Neuronal stem cell (in vitro differentiated cells): ENCODE data around the gene GOLGA6L2. TPM values are rescaled to one million over a fixed set of nuclear protein-coding genes. Genes with fewer than 3 reads are reported as not detected.

Experiments used
- DNase-seq: peaks from one replicate; pipeline ENCODE4 v3.0.0-alpha.2; 2013; ENCODE audit warnings: low spot score
- H2AFZ ChIP-seq: one replicate; pipeline ENCODE4 v1.6.1; 2013; ENCODE audit warnings: mild to moderate bottlenecking, low read length, inconsistent platforms
- H2AK5ac ChIP-seq: 2 replicates; pipeline ENCODE4 v1.6.1; 2013; ENCODE audit warnings: low read depth, mild to moderate bottlenecking, inconsistent platforms, low read length, moderate library complexity, mixed read lengths
- H2BK120ac ChIP-seq: 2 replicates; pipeline ENCODE4 v1.6.1; 2013; ENCODE audit warnings: low read depth, mild to moderate bottlenecking, inconsistent platforms, low read length, moderate library complexity, mixed read lengths
- H2BK12ac ChIP-seq: one replicate; pipeline ENCODE4 v1.6.1; 2013; ENCODE audit warnings: low read length, inconsistent platforms
- H2BK15ac ChIP-seq: 2 replicates; pipeline ENCODE4 v1.6.1; 2013; ENCODE audit warnings: mild to moderate bottlenecking, low read length, inconsistent platforms, mixed read lengths
- H2BK5ac ChIP-seq: one replicate; pipeline ENCODE4 v1.6.1; 2013; ENCODE audit warnings: inconsistent platforms, mild to moderate bottlenecking, low read length, moderate library complexity
- H3K14ac ChIP-seq: one replicate; pipeline ENCODE4 v1.6.1; 2013; ENCODE audit warnings: low read length, inconsistent platforms
- H3K18ac ChIP-seq: 2 replicates; pipeline ENCODE4 v1.6.1; 2013; ENCODE audit warnings: low read length, inconsistent platforms
- H3K23ac ChIP-seq: 2 replicates; pipeline ENCODE4 v1.6.1; 2013; ENCODE audit warnings: low read depth, mild to moderate bottlenecking, mixed read lengths, low read length, inconsistent platforms; ENCODE audit not compliant: poor library complexity
- H3K27ac ChIP-seq: replicated peaks from 3 replicates; pipeline ENCODE4 v1.5.1; 2013; ENCODE audit warnings: low read length, inconsistent platforms
- H3K27me3 ChIP-seq, 3 experiments: 2 replicates each; pipeline ENCODE4 v1.6.1; 2013; ENCODE audit warnings: low read length in 3 of 3, mild to moderate bottlenecking in 2 of 3, inconsistent platforms in 1 of 3, low read depth in 1 of 3, mixed read lengths in 1 of 3, moderate library complexity in 1 of 3; ENCODE audit not compliant: control insufficient read depth in 3 of 3, insufficient read depth in 3 of 3
- H3K36me3 ChIP-seq, 2 donors: replicated peaks in 1 of 2; 2 replicates each; pipeline ENCODE4 v1.6.1; 2013; ENCODE audit warnings: low read length in 2 of 2; ENCODE audit not compliant: control insufficient read depth in 2 of 2, insufficient read depth in 2 of 2
- H3K4ac ChIP-seq: 2 replicates; pipeline ENCODE4 v1.6.1; 2013; ENCODE audit warnings: inconsistent platforms, mild to moderate bottlenecking, low read length, moderate library complexity
- H3K4me1 ChIP-seq, 2 donors: 1 replicate in 1 of 2; 2 replicates in 1 of 2; pipeline ENCODE4 v1.6.1; 2013; ENCODE audit warnings: low read length in 2 of 2, low read depth in 1 of 2; ENCODE audit not compliant: control insufficient read depth in 2 of 2, insufficient read depth in 1 of 2
- H3K4me2 ChIP-seq: one replicate; pipeline ENCODE4 v1.6.1; 2013; ENCODE audit warnings: mild to moderate bottlenecking, low read length, inconsistent platforms; ENCODE audit not compliant: insufficient read depth, poor library complexity, severe bottlenecking
- H3K4me3 ChIP-seq, 2 donors: 2 replicates each; pipeline ENCODE4 v1.5.1; 2013; ENCODE audit warnings: low read length in 2 of 2, mild to moderate bottlenecking in 2 of 2, inconsistent platforms in 1 of 2, moderate library complexity in 1 of 2
- H3K79me1 ChIP-seq: one replicate; pipeline ENCODE4 v1.6.1; 2013; ENCODE audit warnings: low read depth, mild to moderate bottlenecking, inconsistent platforms, low read length, moderate library complexity
- H3K9ac ChIP-seq: one replicate; pipeline ENCODE4 v1.6.1; 2013; ENCODE audit warnings: mild to moderate bottlenecking, low read depth, low read length, inconsistent platforms; ENCODE audit not compliant: poor library complexity
- H3K9me3 ChIP-seq, 2 donors: replicated peaks in 1 of 2; 2 replicates each; pipeline versions ENCODE3 to v1.6.1; 2013; ENCODE audit warnings: low read length in 2 of 2, mild to moderate bottlenecking in 2 of 2, inconsistent platforms in 1 of 2, low read depth in 1 of 2, mixed read lengths in 1 of 2, moderate library complexity in 1 of 2; ENCODE audit not compliant: control insufficient read depth in 2 of 2, insufficient read depth in 1 of 2
- H4K8ac ChIP-seq: one replicate; pipeline ENCODE4 v1.6.1; 2013; ENCODE audit warnings: low read depth, mild to moderate bottlenecking, inconsistent platforms, low read length, moderate library complexity
- H4K91ac ChIP-seq: one replicate; pipeline ENCODE4 v1.6.1; 2013; ENCODE audit warnings: low read length, low read depth, mild to moderate bottlenecking, inconsistent platforms; ENCODE audit not compliant: poor library complexity
- WGBS, 2 donors: extraction: QIAGEN DNeasy Blood & Tissue Kit; methylation state at CpG; one replicate each; pipeline ENCODE4 v1.1.7; 2013; ENCODE audit warnings: missing lambda C conversion rate in 2 of 2, mixed read lengths in 1 of 2; ENCODE audit not compliant: insufficient read length in 2 of 2, insufficient replicate concordance in 1 of 2; ENCODE audit errors: extremely low coverage in 2 of 2; 5-methylcytosine and 5-hydroxymethylcytosine counted together
- polyA plus RNA-seq, 2 experiments: library from polyadenylated mRNA; stranded (reverse); fragments of 200-250 nt; gene quantifications; one replicate each; pipeline ENCODE4 v1.2.3, GENCODE V29; 2013

GOLGA6L2 gene, protein sequence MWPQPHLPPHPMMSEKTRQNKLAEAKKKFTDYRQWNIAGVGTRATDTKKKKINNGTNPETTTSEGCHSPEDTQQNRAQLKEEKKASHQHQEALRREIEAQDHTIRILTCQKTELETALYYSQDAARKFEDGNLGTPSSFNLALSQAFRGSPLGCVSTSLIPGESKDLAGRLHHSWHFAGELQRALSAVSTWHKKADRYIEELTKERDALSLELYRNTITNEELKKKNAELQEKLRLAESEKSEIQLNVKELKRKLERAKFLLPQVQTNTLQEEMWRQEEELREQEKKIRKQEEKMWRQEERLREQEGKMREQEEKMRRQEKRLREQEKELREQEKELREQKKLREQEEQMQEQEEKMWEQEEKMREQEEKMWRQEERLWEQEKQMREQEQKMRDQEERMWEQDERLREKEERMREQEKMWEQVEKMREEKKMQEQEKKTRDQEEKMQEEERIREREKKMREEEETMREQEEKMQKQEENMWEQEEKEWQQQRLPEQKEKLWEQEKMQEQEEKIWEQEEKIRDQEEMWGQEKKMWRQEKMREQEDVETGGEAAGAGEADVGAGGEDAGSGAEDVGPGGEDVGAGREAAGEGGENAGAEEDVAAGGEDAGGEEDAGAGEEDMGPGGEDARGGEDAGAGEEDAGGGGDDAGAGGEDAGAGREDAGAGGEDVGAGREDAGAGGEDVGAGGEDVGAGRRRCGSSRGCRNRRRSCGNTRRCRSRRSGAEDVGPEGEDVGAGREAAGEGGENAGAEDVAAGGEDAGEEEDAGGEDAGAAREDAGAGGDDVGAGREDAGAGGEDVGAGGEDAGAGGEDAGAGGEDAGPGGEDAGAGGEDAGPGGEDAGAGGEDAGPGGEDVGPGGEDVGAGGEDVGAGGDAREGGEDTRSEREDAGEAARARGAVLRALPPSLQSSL
- polyA plus RNA-seq (2013, experiment 1 of 2): not detected
- polyA plus RNA-seq (2013, experiment 2 of 2): not detected

DNA sequence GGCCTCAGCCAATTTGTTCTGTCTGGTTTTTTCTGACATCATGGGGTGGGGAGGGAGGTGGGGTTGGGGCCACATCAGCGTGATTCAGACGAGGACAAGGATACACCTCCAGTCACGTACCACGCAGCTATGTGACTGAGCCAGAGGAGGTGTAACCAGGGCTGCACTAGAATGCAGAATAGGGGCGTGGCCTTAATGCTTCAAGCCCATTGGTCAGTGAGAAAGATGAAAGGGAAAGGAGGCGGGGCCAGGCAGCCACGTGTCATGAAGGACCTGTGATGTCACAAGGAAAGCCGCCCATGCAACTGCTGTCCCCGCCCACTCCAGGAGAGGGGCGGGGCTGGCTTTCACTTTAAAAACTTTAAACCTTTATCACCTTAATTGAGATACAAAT is at the start of gene GOLGA6L2:
GOLGA6L2 (minus strand) TSS at position 137 of the 394 bp plus-strand sequence; CDS start at position 75, 62 bp downstream.
- DNase-seq: no peak
- WGBS, 2 donors: no CpG with 5 or more reads among the region's 10 CpGs
- peak within 1 kb of the TSS; percentile 31 for H3K18ac ChIP-seq

DNA sequence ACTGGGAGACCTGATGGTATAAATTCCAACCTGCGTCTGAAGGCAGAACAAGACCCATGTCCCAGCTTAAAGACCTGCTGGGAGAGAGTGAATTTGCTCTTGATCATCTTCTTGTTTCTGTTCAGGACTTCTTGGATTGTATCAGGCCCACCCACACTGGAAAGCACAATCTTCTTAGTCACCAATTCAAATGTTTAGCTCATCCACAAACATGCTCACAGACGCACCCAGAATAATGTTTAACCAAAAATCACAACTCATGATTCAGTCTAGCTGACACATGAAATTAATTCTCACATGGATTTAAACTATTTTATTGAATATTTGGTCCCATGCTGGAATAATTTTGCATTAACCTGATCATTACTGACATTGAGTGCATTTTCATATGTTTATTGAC is 37.8 kb upstream of the GOLGA6L2 start:
- Histone ChIP-seq H2BK15ac (no peak overlapping the region), H2AK5ac (no peak overlapping the region), H4K91ac (no peak overlapping the region), H3K18ac (no peak overlapping the region), H2AFZ (no peak overlapping the region), H2BK12ac (no peak overlapping the region), H2BK5ac (no peak overlapping the region), H3K36me3 (no peaks in the 10 kb centered on the region), H3K27ac (no peak overlapping the region), H3K9ac (no peak overlapping the region), H3K23ac (no peak overlapping the region), H3K4ac (no peak overlapping the region), H4K8ac (no peak overlapping the region), H3K14ac (no peak overlapping the region), H3K27me3 (no peaks in the 10 kb centered on the region), H3K4me3 (no peak overlapping the region), H3K4me1 (peaks cover 0 to 2% of the 10 kb centered on the region in 2 donors), H3K79me1 (no peaks in the 10 kb centered on the region), H3K9me3 (peaks cover 0 to 5% of the 10 kb centered on the region in 2 donors), H2BK120ac (no peak overlapping the region), H3K4me2 (no peak overlapping the region)
- no peak for DNase-seq
- no CpG with 5 or more reads among the region's 2 CpGs for WGBS, 2 donors

More for the DNA sequence above, at the start of gene GOLGA6L2:
- no peak within 1 kb of the TSS for H2BK120ac ChIP-seq
- H3K4me2 ChIP-seq: no peak within 1 kb of the TSS
- no peak within 1 kb of the TSS for H4K8ac ChIP-seq
- no peaks in the 10 kb centered on the region for H3K79me1 ChIP-seq
- no peak within 1 kb of the TSS for H2AK5ac ChIP-seq
- no peak within 1 kb of the TSS for H2AFZ ChIP-seq
- H3K4ac ChIP-seq: no peak within 1 kb of the TSS
- no peak within 1 kb of the TSS for H2BK12ac ChIP-seq
- no peaks in the 10 kb centered on the region for H3K27me3 ChIP-seq
- peaks cover 0 to 5% of the 10 kb centered on the region in 2 donors for H3K9me3 ChIP-seq
- no peak within 1 kb of the TSS for H2BK15ac ChIP-seq
- H3K9ac ChIP-seq: no peak within 1 kb of the TSS
- H3K4me3 ChIP-seq: no peak within 1 kb of the TSS
- no peak within 1 kb of the TSS for H3K27ac ChIP-seq
- no peaks in the 10 kb centered on the region for H3K4me1 ChIP-seq
- no peak within 1 kb of the TSS for H2BK5ac ChIP-seq
- no peak within 1 kb of the TSS for H3K14ac ChIP-seq
- H3K36me3 ChIP-seq: no peaks in the 10 kb centered on the region
- H3K23ac ChIP-seq: no peak within 1 kb of the TSS
- no peak within 1 kb of the TSS for H4K91ac ChIP-seq

DNA sequence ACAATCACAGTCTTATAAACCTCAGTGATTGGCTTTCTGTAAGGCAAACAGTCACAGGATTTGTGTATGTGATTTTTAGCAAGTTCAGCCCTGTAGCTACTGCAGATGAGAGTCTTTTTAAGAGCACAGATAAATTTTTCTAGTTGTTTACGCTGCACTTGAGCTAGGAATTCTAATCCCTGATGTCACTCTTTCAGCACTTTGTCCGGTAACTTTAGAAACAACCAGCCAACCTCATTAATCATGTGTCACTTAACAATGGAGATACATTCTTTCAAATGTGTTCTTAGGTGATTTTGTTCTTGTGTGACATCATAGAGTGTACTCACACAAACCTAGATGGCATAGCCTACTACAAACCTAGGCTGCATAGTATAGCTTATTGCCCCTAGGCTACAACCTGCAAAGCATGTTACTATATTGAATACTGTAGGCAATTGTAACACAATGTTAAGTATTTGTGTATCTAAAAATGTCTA is 36.8 kb upstream of the GOLGA6L2 start:
- Histone ChIP-seq H3K27me3 (no peaks in the 10 kb centered on the region), H3K18ac (no peak overlapping the region), H3K4me1 (peaks cover 0 to 2% of the 10 kb centered on the region in 2 donors), H2BK120ac (no peak overlapping the region), H3K36me3 (no peaks in the 10 kb centered on the region), H3K4me2 (no peak overlapping the region), H2AFZ (no peak overlapping the region), H3K4ac (no peak overlapping the region), H3K79me1 (no peaks in the 10 kb centered on the region), H4K8ac (no peak overlapping the region), H3K9ac (no peak overlapping the region), H3K9me3 (peaks cover 0 to 5% of the 10 kb centered on the region in 2 donors), H4K91ac (no peak overlapping the region), H3K4me3 (no peak overlapping the region), H2BK5ac (no peak overlapping the region), H3K23ac (no peak overlapping the region), H2BK12ac (no peak overlapping the region), H2AK5ac (no peak overlapping the region), H3K27ac (no peak overlapping the region), H3K14ac (no peak overlapping the region), H2BK15ac (no peak overlapping the region)
- WGBS, 2 donors: no CpG with 5 or more reads among the region's 2 CpGs
- DNase-seq: no peak
